ENCODE data around the gene DEFB128. TPM values are rescaled to one million over a fixed set of nuclear protein-coding genes. Genes with fewer than 3 reads are reported as not detected.

The DEFB128 gene
- total and polyA plus RNA-seq, 4 experiments from 2014 or later: not detected

- CTCF ChIA-PET (ENCODE audit: partially characterized antibody): no interaction called here
These were observed 31.8 kb upstream of the DEFB128 start for GRCh38 chr20:221258-221830.

DNA sequence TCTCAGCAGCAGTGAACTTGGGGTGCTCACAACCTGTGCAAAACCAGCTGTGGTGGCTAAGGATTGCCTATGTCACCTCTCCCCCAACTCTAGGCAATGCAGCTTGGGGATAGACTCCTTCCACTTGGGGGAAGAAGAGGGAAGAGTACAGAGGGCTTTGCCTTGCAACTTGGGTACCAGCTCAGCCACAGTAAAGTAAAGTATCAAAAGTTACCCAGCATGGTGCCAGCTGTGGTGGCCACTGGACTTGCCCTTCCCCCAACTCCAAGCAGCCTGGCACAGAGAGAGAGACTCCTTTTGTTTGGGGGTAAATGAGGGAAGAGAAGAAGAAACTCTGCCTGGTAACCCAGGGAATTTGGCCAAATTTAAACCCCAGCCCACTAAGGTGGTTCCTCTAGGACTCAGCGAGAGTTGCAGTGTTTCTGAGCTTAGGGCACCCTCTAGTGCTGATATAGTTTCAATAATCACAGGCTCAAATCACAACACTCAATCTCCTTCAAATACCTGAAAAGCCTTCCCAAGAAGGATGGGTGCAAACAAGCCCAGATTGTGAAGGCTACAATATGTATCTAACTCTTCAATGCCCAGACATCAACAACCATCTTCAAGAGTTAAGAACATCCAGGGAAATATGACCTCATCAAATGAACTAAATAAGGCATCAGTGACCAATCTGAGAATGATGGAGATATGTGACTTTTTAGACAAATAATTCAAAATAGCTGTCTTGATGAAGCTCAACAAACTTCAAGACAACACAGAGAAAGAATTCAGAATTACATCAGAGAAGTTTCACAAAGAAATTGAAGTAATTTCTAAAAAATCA, 30.0 kb upstream of the DEFB128 start:
- Mint-ChIP-seq H3K27ac (no peak overlapping the region), H3K9me3 (no peaks in the 10 kb centered on the region), H3K4me1 (no peaks in the 10 kb centered on the region), H3K27me3 (peaks cover 23 to 35% of the 10 kb centered on the region in 2 donors), H3K36me3 (no peaks in the 10 kb centered on the region), H3K4me3 (no peak overlapping the region)
- intact Hi-C loops (cut with micrococcal nuclease): no loop called here
- ChIA-PET CTCF (ENCODE audit: partially characterized antibody) (interaction anchor here (1.0 to 1.3 kb wide), 2 partner anchors 8 to 47 kb away, joined by 3 to 4 read pairs; no protein-coding TSS in a partner anchor), POLR2A (ENCODE audit: partially characterized antibody) (no interaction called here)
- H3K9me3 ChIP-seq (ENCODE audit: control insufficient read depth in 1 of 2, low read length in 2 of 2): no peaks in the 10 kb centered on the region
- no peaks in the 10 kb centered on the region for H3K36me3 ChIP-seq (ENCODE audit: insufficient read depth, low read length)
- H3K4me1 ChIP-seq (ENCODE audit: insufficient read depth, low read length): no peaks in the 10 kb centered on the region
- H3K27ac ChIP-seq (ENCODE audit: low read depth, low read length): no peak overlapping the region
- DNase-seq: no peak
- H3K4me3 ChIP-seq (ENCODE audit: low read length in 2 of 2): no peak overlapping the region
- H3K27me3 ChIP-seq (ENCODE audit: insufficient read depth, low read length): peaks cover 3% of the 10 kb centered on the region

More at GRCh38 chr20:221258-221830, 31.8 kb upstream of the DEFB128 start:
- Mint-ChIP-seq H3K27ac (no peak overlapping the region), H3K36me3 (no peaks in the 10 kb centered on the region), H3K4me3 (no peak overlapping the region), H3K9me3 (peaks cover 0 to 5% (median 0%) of the 10 kb centered on the region in 8 donors), H3K4me1 (no peaks in the 10 kb centered on the region), H3K27me3 (peaks cover 23 to 35% of the 10 kb centered on the region in 2 donors)
- Histone ChIP-seq H3K27me3 (ENCODE audit: insufficient read depth, low read length) (peaks cover 3% of the 10 kb centered on the region), H3K27ac (ENCODE audit: low read depth, low read length) (no peak overlapping the region), H3K36me3 (ENCODE audit: insufficient read depth, low read length) (no peaks in the 10 kb centered on the region), H3K4me3 (ENCODE audit: low read length in 2 of 2) (no peak overlapping the region), H3K4me1 (ENCODE audit: insufficient read depth, low read length) (no peaks in the 10 kb centered on the region), H3K9me3 (ENCODE audit: control insufficient read depth in 1 of 2, low read length in 2 of 2) (no peaks in the 10 kb centered on the region)
- no peak for DNase-seq
- POLR2A ChIA-PET (ENCODE audit: partially characterized antibody): no interaction called here
- intact Hi-C loops (cut with micrococcal nuclease): no loop called here

GRCh38 chr20:217266-217665, 27.8 kb upstream of the DEFB128 start:
- no peaks in the 10 kb centered on the region for H3K9me3 Mint-ChIP-seq
- intact Hi-C loops (cut with micrococcal nuclease): no loop called here
- H3K4me1 Mint-ChIP-seq: no peaks in the 10 kb centered on the region
- H3K4me3 Mint-ChIP-seq: no peak overlapping the region
- H3K9me3 ChIP-seq (ENCODE audit: control insufficient read depth in 1 of 2, low read length in 2 of 2): no peaks in the 10 kb centered on the region
- H3K36me3 ChIP-seq (ENCODE audit: insufficient read depth, low read length): no peaks in the 10 kb centered on the region
- H3K4me3 ChIP-seq (ENCODE audit: low read length in 2 of 2): no peak overlapping the region
- peaks cover 3% of the 10 kb centered on the region for H3K27me3 ChIP-seq (ENCODE audit: insufficient read depth, low read length)
- no peak overlapping the region for H3K27ac ChIP-seq (ENCODE audit: low read depth, low read length)
- H3K36me3 Mint-ChIP-seq: no peaks in the 10 kb centered on the region
- H3K27me3 Mint-ChIP-seq: peaks cover 15 to 29% of the 10 kb centered on the region in 2 donors
- ChIA-PET CTCF (ENCODE audit: partially characterized antibody) (interaction anchor here (0.8 to 1.3 kb wide), 2 partner anchors 49 to 113 kb away, joined by 3 read pairs; no protein-coding TSS in a partner anchor), POLR2A (ENCODE audit: partially characterized antibody) (no interaction called here)
- H3K4me1 ChIP-seq (ENCODE audit: insufficient read depth, low read length): no peaks in the 10 kb centered on the region
- no peak for DNase-seq
- no peak overlapping the region for H3K27ac Mint-ChIP-seq

DNA sequence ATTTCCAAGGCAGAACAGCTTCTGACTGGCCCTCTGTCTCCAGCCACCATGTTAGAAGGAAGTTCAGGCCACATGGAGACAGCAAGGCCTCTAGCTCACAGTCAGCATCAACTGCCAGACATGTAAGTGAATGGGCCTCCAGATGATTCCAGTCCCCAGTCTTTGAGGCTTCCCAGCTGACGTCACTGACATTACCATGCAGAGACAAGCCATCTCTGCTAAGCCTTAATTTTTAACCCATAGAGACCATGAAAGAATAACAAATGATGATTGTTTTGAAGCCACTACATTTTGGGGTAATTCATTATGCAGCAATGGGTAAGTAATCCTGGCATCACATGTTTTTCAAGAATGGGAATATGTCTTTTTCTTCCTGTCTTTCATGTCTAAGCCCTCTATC, 26.3 kb upstream of the DEFB128 start:
- Mint-ChIP-seq H3K27ac (no peak overlapping the region), H3K36me3 (no peaks in the 10 kb centered on the region), H3K9me3 (no peaks in the 10 kb centered on the region), H3K4me1 (no peaks in the 10 kb centered on the region), H3K27me3 (peaks cover 13 to 28% of the 10 kb centered on the region in 2 donors), H3K4me3 (no peak overlapping the region)
- Histone ChIP-seq H3K4me3 (ENCODE audit: low read length in 2 of 2) (no peak overlapping the region), H3K4me1 (ENCODE audit: insufficient read depth, low read length) (no peaks in the 10 kb centered on the region), H3K27me3 (ENCODE audit: insufficient read depth, low read length) (peaks cover 3% of the 10 kb centered on the region), H3K36me3 (ENCODE audit: insufficient read depth, low read length) (no peaks in the 10 kb centered on the region), H3K27ac (ENCODE audit: low read depth, low read length) (no peak overlapping the region), H3K9me3 (ENCODE audit: control insufficient read depth in 1 of 2, low read length in 2 of 2) (no peaks in the 10 kb centered on the region)
- POLR2A ChIA-PET (ENCODE audit: partially characterized antibody): no interaction called here
- intact Hi-C loops (cut with micrococcal nuclease): no loop called here
- no peak for DNase-seq
- CTCF ChIA-PET (ENCODE audit: partially characterized antibody): interaction anchor here (1.2 kb wide), 1 partner anchor 11 kb away, joined by 3 read pairs; the partner anchor contains the start of gene DEFB129

GRCh38 chr20:214383-214782, 24.9 kb upstream of the DEFB128 start:
- no peak for DNase-seq
- no peaks in the 10 kb centered on the region for H3K4me1 Mint-ChIP-seq
- intact Hi-C loops (cut with micrococcal nuclease): no loop called here
- H3K27me3 Mint-ChIP-seq: peaks cover 6 to 15% of the 10 kb centered on the region in 2 donors
- Histone ChIP-seq H3K9me3 (ENCODE audit: control insufficient read depth in 1 of 2, low read length in 2 of 2) (no peaks in the 10 kb centered on the region), H3K4me1 (ENCODE audit: insufficient read depth, low read length) (no peaks in the 10 kb centered on the region), H3K27me3 (ENCODE audit: insufficient read depth, low read length) (peaks cover 3% of the 10 kb centered on the region), H3K27ac (ENCODE audit: low read depth, low read length) (no peak overlapping the region), H3K4me3 (ENCODE audit: low read length in 2 of 2) (no peak overlapping the region), H3K36me3 (ENCODE audit: insufficient read depth, low read length) (no peaks in the 10 kb centered on the region)
- H3K36me3 Mint-ChIP-seq: no peaks in the 10 kb centered on the region
- H3K27ac Mint-ChIP-seq: no peak overlapping the region
- no peaks in the 10 kb centered on the region for H3K9me3 Mint-ChIP-seq
- ChIA-PET POLR2A (ENCODE audit: partially characterized antibody) (no interaction called here), CTCF (ENCODE audit: partially characterized antibody) (no interaction called here)
- no peak overlapping the region for H3K4me3 Mint-ChIP-seq

DNA sequence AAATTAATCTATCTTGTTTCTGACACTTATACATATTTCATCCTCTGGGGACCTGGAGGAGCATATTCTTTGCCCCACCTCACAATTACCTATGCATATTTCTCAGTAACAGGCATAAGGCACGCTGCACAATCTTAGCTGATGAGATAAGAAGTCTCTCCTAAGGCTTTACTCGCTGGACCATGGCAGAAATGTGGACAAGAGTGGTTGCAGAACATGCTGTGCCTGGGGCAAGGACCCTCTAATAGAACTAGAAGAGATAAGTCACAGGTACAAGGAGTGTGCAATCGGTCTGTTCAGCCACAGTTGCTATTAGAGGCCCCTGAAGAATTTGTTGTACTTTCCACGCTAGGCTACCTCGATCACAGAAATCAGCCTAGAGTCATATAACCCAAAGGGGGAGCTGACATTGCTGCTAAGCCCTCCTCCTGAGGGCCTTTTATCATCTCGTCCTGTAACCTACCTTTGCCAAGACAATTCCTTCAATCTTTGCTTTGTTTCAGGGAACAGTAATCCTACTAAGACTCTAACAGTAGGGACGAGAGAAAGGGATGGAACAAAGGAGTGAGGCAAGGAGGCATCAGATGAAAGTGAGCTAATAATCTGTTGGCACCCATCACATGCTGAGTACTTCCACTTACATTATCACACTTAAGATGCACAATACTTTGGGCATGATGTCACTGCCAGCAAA, 21.4 kb upstream of the DEFB128 start:
- intact Hi-C loops (cut with micrococcal nuclease): no loop called here
- Histone ChIP-seq H3K9me3 (ENCODE audit: control insufficient read depth in 1 of 2, low read length in 2 of 2) (no peaks in the 10 kb centered on the region), H3K4me3 (ENCODE audit: low read length in 2 of 2) (no peak overlapping the region), H3K27me3 (ENCODE audit: insufficient read depth, low read length) (no peaks in the 10 kb centered on the region), H3K27ac (ENCODE audit: low read depth, low read length) (no peak overlapping the region), H3K4me1 (ENCODE audit: insufficient read depth, low read length) (no peaks in the 10 kb centered on the region), H3K36me3 (ENCODE audit: insufficient read depth, low read length) (no peaks in the 10 kb centered on the region)
- no peak for DNase-seq
- no peaks in the 10 kb centered on the region for H3K9me3 Mint-ChIP-seq
- H3K27me3 Mint-ChIP-seq: peaks cover 0 to 1% of the 10 kb centered on the region in 2 donors
- no peak overlapping the region for H3K27ac Mint-ChIP-seq
- POLR2A ChIA-PET (ENCODE audit: partially characterized antibody): no interaction called here
- no peaks in the 10 kb centered on the region for H3K4me1 Mint-ChIP-seq
- no peaks in the 10 kb centered on the region for H3K36me3 Mint-ChIP-seq
- H3K4me3 Mint-ChIP-seq: no peak overlapping the region
- CTCF ChIA-PET (ENCODE audit: partially characterized antibody): interaction anchor here (1.0 to 3.3 kb wide), 4 partner anchors 9 to 119 kb away, joined by 3 to 17 read pairs (median 9); no protein-coding TSS in a partner anchor

- Mint-ChIP-seq H3K4me1 (no peaks in the 10 kb centered on the region), H3K4me3 (no peak overlapping the region), H3K27ac (no peak overlapping the region), H3K27me3 (peaks cover 0 to 4% of the 10 kb centered on the region in 2 donors), H3K9me3 (no peaks in the 10 kb centered on the region), H3K36me3 (no peaks in the 10 kb centered on the region)
- intact Hi-C loops (cut with micrococcal nuclease): loop anchor here (1.0 kb wide), 1 partner anchor 57 kb away; no protein-coding TSS in a partner anchor
- Histone ChIP-seq H3K4me3 (ENCODE audit: low read length in 2 of 2) (no peak overlapping the region), H3K36me3 (ENCODE audit: insufficient read depth, low read length) (no peaks in the 10 kb centered on the region), H3K9me3 (ENCODE audit: control insufficient read depth in 1 of 2, low read length in 2 of 2) (no peaks in the 10 kb centered on the region), H3K27me3 (ENCODE audit: insufficient read depth, low read length) (no peaks in the 10 kb centered on the region), H3K27ac (ENCODE audit: low read depth, low read length) (no peak overlapping the region), H3K4me1 (ENCODE audit: insufficient read depth, low read length) (no peaks in the 10 kb centered on the region)
- ChIA-PET CTCF (ENCODE audit: partially characterized antibody) (interaction anchor here (1.0 to 3.3 kb wide), 5 partner anchors 57 to 124 kb away, joined by 4 to 23 read pairs (median 6); no protein-coding TSS in a partner anchor), POLR2A (ENCODE audit: partially characterized antibody) (no interaction called here)
- DNase-seq: peak in 4 of 5 donors; percentile 34 to 46 (median 38)
These were observed 19.5 kb upstream of the DEFB128 start for GRCh38 chr20:208942-209566.
